Panc1 (cell line): ENCODE results near the gene MARCHF3. TPM values are rescaled to one million over a fixed set of nuclear protein-coding genes. Genes with fewer than 3 reads are reported as not detected.

Experiments
- ATAC-seq: fragments of 200-7000 bp; cut with Tn5 transposase; 2 replicates; pipeline ENCODE4 v1.9.1; 2020; ENCODE audit warnings: mild to moderate bottlenecking, moderate library complexity
- BruUV-seq: library from RNA; stranded (reverse); fragments of 400-500 nt; replicated peaks from 2 replicates; lab custom pipeline; 2021; lab: Mats Ljungman, UMichigan
- CTCF ChIA-PET: fragments of 300-600 bp; sonication (Branson Sonifier 250); formaldehyde crosslinking; loops from one replicate; lab custom pipeline; 2022; ENCODE audit warnings: antibody characterized with exemption; lab: Charles Lee
- POLR2A ChIA-PET: fragments of 300-600 bp; sonication (Branson Sonifier 250); formaldehyde crosslinking; loops from one replicate; lab custom pipeline; 2022; ENCODE audit warnings: antibody characterized with exemption; lab: Charles Lee
- DNase-seq: peaks from one replicate; pipeline ENCODE4 v3.0.0-alpha.2; 2010; ENCODE audit warnings: low read depth, low spot score
- H3K27ac ChIP-seq: 2 replicates; pipeline ENCODE4 v1.5.1; 2011; ENCODE audit warnings: mild to moderate bottlenecking, low read length, inconsistent platforms
- H3K27me3 ChIP-seq: fragments of 200-500 bp; sonication (Bioruptor generic); 2 replicates; pipeline ENCODE4 v1.6.0; 2014; ENCODE audit warnings: low read length, inconsistent platforms; ENCODE audit not compliant: control insufficient read depth, insufficient read depth
- H3K36me3 ChIP-seq: fragments of 200-500 bp; sonication (Bioruptor generic); 2 replicates; pipeline ENCODE4 v1.5.1; 2014; ENCODE audit warnings: inconsistent platforms, mild to moderate bottlenecking, low read length, moderate library complexity; ENCODE audit not compliant: control insufficient read depth, insufficient read depth
- H3K4me1 ChIP-seq: 2 replicates; pipeline ENCODE4 v1.5.1; 2011; ENCODE audit warnings: inconsistent platforms, mild to moderate bottlenecking, low read length, moderate library complexity; ENCODE audit not compliant: control insufficient read depth, insufficient read depth
- H3K4me3 ChIP-seq, 2 experiments: 2 replicates each; pipeline ENCODE4 v1.5.1; 2011 to 2012; ENCODE audit warnings: low read depth in 2 of 2, low read length in 2 of 2, mild to moderate bottlenecking in 2 of 2, inconsistent platforms in 1 of 2, moderate library complexity in 1 of 2
- H3K9me3 ChIP-seq: fragments of 200-500 bp; sonication (Bioruptor generic); 2 replicates; pipeline ENCODE4 v1.5.1; 2014; ENCODE audit warnings: low read depth, mild to moderate bottlenecking, inconsistent platforms, low read length, moderate library complexity; ENCODE audit not compliant: control insufficient read depth, insufficient read depth
- POLR2AphosphoS5 ChIP-seq: IDR thresholded peaks from 2 replicates; pipeline ENCODE4 v1.6.1; 2012; ENCODE audit warnings: mild to moderate bottlenecking, low read depth, low read length, moderate library complexity
- SIN3A ChIP-seq: IDR thresholded peaks from 2 replicates; pipeline ENCODE4 v1.6.1; 2012; ENCODE audit warnings: low read depth, mild to moderate bottlenecking, low read length, moderate library complexity, borderline replicate concordance; ENCODE audit not compliant: insufficient read depth
- TCF7L2 ChIP-seq: IDR thresholded peaks from 2 replicates; pipeline ENCODE4 v1.6.1; 2011; ENCODE audit warnings: mild to moderate bottlenecking, low read depth, low read length, inconsistent platforms
- in situ Hi-C: cut with HindIII; loops from 2 replicates; pipeline ENCODE4 v1.10.0; 2016; ENCODE audit warnings: low sequenced_read_pairs, low pct_unique_long_range_greater_than_20kb
- intact Hi-C: fragments of 100-400 bp; cut with micrococcal nuclease; formaldehyde crosslinking; loops from one replicate; pipeline ENCODE4 v1.10.0; 2022; ENCODE audit not compliant: unreplicated experiment
- total RNA-seq: library from RNA; stranded (reverse); gene quantifications from one replicate; pipeline ENCODE4 v1.2.1, GENCODE V29; 2021; ENCODE audit not compliant: unreplicated experiment
- TF ChIP-seq, protein P1 (sequence below): fragments of 450-650 bp; IDR thresholded peaks from 2 replicates; pipeline ENCODE4 v1.5.1; 2017; ENCODE audit warnings: mild to moderate bottlenecking
- TF ChIP-seq, protein P2 (sequence below), 2 experiments: IDR thresholded peaks; 2 replicates each; pipeline ENCODE4 v1.6.1; 2011 to 2012; ENCODE audit warnings: low read depth in 2 of 2, control low read depth in 1 of 2, low read length in 1 of 2, mild to moderate bottlenecking in 1 of 2, moderate library complexity in 1 of 2; ENCODE audit not compliant: insufficient read depth in 1 of 2

Gene MARCHF3
- total RNA-seq, 1 experiment from 2014 or later: 3.0 TPM

DNA sequence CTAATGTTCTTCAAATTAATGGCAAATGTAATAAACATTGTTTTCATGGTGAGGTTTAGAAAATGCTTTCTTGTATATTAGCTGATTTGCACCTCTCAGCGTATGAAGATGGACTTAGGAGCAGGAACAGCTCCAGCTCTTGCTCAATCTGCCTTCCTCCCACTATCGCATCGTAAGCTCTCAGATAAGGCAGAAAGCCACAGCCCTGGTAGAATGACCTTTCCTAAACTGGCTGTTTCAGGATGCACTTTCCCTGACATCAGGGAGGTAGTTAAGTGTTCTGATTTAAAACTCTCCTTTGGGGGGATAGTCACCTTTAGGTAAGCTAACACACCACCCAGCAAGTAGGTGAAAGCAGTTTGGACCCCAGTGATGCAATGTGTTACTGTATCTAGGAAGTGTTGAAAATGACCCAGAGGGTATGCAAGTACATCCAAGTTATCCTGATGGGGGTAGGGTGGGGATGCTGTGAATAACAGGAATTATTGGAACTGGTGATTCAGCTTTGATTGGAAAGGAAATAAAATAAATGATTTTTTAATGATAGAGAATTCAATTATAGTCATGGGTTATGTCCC lies 181.2 kb downstream of the MARCHF3 start:
- Histone ChIP-seq H3K27ac (no peak overlapping the region), H3K4me1 (no peaks in the 10 kb centered on the region), H3K9me3 (no peaks in the 10 kb centered on the region), H3K36me3 (no peaks in the 10 kb centered on the region), H3K27me3 (no peaks in the 10 kb centered on the region), H3K4me3 (no peak overlapping the region)
- TF ChIP-seq SIN3A (no peak), POLR2AphosphoS5 (no peak), TCF7L2 (no peak)
- TF ChIP-seq, protein P1, sequence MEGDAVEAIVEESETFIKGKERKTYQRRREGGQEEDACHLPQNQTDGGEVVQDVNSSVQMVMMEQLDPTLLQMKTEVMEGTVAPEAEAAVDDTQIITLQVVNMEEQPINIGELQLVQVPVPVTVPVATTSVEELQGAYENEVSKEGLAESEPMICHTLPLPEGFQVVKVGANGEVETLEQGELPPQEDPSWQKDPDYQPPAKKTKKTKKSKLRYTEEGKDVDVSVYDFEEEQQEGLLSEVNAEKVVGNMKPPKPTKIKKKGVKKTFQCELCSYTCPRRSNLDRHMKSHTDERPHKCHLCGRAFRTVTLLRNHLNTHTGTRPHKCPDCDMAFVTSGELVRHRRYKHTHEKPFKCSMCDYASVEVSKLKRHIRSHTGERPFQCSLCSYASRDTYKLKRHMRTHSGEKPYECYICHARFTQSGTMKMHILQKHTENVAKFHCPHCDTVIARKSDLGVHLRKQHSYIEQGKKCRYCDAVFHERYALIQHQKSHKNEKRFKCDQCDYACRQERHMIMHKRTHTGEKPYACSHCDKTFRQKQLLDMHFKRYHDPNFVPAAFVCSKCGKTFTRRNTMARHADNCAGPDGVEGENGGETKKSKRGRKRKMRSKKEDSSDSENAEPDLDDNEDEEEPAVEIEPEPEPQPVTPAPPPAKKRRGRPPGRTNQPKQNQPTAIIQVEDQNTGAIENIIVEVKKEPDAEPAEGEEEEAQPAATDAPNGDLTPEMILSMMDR: no peak
- TF ChIP-seq, protein P2, sequence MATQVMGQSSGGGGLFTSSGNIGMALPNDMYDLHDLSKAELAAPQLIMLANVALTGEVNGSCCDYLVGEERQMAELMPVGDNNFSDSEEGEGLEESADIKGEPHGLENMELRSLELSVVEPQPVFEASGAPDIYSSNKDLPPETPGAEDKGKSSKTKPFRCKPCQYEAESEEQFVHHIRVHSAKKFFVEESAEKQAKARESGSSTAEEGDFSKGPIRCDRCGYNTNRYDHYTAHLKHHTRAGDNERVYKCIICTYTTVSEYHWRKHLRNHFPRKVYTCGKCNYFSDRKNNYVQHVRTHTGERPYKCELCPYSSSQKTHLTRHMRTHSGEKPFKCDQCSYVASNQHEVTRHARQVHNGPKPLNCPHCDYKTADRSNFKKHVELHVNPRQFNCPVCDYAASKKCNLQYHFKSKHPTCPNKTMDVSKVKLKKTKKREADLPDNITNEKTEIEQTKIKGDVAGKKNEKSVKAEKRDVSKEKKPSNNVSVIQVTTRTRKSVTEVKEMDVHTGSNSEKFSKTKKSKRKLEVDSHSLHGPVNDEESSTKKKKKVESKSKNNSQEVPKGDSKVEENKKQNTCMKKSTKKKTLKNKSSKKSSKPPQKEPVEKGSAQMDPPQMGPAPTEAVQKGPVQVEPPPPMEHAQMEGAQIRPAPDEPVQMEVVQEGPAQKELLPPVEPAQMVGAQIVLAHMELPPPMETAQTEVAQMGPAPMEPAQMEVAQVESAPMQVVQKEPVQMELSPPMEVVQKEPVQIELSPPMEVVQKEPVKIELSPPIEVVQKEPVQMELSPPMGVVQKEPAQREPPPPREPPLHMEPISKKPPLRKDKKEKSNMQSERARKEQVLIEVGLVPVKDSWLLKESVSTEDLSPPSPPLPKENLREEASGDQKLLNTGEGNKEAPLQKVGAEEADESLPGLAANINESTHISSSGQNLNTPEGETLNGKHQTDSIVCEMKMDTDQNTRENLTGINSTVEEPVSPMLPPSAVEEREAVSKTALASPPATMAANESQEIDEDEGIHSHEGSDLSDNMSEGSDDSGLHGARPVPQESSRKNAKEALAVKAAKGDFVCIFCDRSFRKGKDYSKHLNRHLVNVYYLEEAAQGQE (IDR thresholded peaks at IDR 0.05; ENCODE audit: insufficient read depth in 1 of 2, low read depth in 2 of 2, low read length in 1 of 2): no peak
- ATAC-seq (no peak), DNase-seq (no peak)
- BruUV-seq: no TSS peak
- intact Hi-C loops: no loop called here
- CTCF ChIA-PET: no interaction called here
- in situ Hi-C loops: no loop called here
- POLR2A ChIA-PET: no interaction called here

DNA sequence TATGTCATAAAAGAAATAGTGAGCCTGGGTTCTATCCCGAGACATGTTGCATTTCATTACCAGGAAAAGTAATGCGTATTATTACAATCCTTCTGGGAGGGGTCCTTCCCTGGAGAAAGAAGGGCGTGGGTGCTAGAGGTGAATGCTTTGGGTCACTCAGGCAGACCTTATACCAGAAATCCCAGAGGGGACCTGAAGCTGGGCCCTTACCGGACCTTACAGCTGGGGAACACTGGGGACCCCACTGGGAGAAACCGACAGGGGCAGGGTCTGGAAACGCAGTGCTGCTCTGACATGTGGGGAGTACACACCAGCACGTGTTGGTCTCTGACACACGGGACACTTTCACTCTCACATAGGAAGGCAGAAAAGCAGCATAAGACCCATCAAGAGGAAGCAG lies 182.1 kb downstream of the MARCHF3 start:
- in situ Hi-C loops: no loop called here
- intact Hi-C loops: no loop called here
- ChIA-PET CTCF (no interaction called here), POLR2A (interaction anchor here (0.5 kb wide), 1 partner anchor 71 kb away, joined by 8 read pairs; the partner anchor contains the start of gene LMNB1)
- no peak overlapping the region for H3K4me3 ChIP-seq
- no peak for ATAC-seq
- no peaks in the 10 kb centered on the region for H3K27me3 ChIP-seq
- no peaks in the 10 kb centered on the region for H3K36me3 ChIP-seq
- TF ChIP-seq, protein P1: no peak
- TF ChIP-seq, protein P2 (IDR thresholded peaks at IDR 0.05; ENCODE audit: insufficient read depth in 1 of 2, low read depth in 2 of 2, low read length in 1 of 2): no peak
- no peak for TF ChIP-seq SIN3A
- no peak for TF ChIP-seq TCF7L2
- TF ChIP-seq POLR2AphosphoS5: no peak
- BruUV-seq: no TSS peak
- no peaks in the 10 kb centered on the region for H3K4me1 ChIP-seq
- no peak overlapping the region for H3K27ac ChIP-seq
- no peaks in the 10 kb centered on the region for H3K9me3 ChIP-seq
- DNase-seq: no peak
